Activated naive CD4-positive, alpha-beta T cell treated with anti-CD3 and anti-CD28 coated beads for 36 hours (primary cell): ENCODE results near the gene ANAPC15. TPM values are rescaled to one million over a fixed set of nuclear protein-coding genes. Genes with fewer than 3 reads are reported as not detected.
"Not testable (repeated sequence)": the region's sequence is repeated elsewhere in the genome, so short reads cannot be mapped to it uniquely, and the experiment has no call there.

Experiments
- CTCF ChIA-PET: fragments of 350-600 bp; sonication (Branson Sonifier 250); formaldehyde crosslinking; loops from one replicate; lab custom pipeline; 2021; ENCODE audit warnings: antibody characterized with exemption; lab: Charles Lee
- DNase-seq: peaks from one replicate; pipeline ENCODE4 v3.0.0-alpha.2; 2020
- H3K27ac Mint-ChIP-seq: one replicate; pipeline ENCODE4 v1.8.0; 2021; ENCODE audit warnings: mild to moderate bottlenecking, mixed read lengths
- H3K27me3 Mint-ChIP-seq: one replicate; pipeline ENCODE4 v1.8.0; 2021; ENCODE audit warnings: low read depth, mixed read lengths
- H3K36me3 Mint-ChIP-seq: one replicate; pipeline ENCODE4 v1.8.0; 2021; ENCODE audit warnings: low read depth, mixed read lengths
- H3K4me1 Mint-ChIP-seq: one replicate; pipeline ENCODE4 v1.8.0; 2021; ENCODE audit warnings: low read depth, mixed read lengths
- H3K4me3 Mint-ChIP-seq: one replicate; pipeline ENCODE4 v1.8.0; 2021; ENCODE audit warnings: mild to moderate bottlenecking, moderate library complexity, mixed read lengths
- H3K9me3 Mint-ChIP-seq: one replicate; pipeline ENCODE4 v1.8.0; 2021; ENCODE audit warnings: mixed read lengths
- intact Hi-C: fragments of 100-400 bp; cut with micrococcal nuclease; formaldehyde crosslinking; loops from one replicate; pipeline ENCODE4 v1.15.1; 2023
- total RNA-seq, 2 experiments: library from RNA; stranded (reverse); gene quantifications; one replicate each; pipeline ENCODE4 v1.2.3, GENCODE V29; 2021

ANAPC15 gene
- total RNA-seq = 10 to 100 TPM; 69.1 to 70.3 TPM

DNA sequence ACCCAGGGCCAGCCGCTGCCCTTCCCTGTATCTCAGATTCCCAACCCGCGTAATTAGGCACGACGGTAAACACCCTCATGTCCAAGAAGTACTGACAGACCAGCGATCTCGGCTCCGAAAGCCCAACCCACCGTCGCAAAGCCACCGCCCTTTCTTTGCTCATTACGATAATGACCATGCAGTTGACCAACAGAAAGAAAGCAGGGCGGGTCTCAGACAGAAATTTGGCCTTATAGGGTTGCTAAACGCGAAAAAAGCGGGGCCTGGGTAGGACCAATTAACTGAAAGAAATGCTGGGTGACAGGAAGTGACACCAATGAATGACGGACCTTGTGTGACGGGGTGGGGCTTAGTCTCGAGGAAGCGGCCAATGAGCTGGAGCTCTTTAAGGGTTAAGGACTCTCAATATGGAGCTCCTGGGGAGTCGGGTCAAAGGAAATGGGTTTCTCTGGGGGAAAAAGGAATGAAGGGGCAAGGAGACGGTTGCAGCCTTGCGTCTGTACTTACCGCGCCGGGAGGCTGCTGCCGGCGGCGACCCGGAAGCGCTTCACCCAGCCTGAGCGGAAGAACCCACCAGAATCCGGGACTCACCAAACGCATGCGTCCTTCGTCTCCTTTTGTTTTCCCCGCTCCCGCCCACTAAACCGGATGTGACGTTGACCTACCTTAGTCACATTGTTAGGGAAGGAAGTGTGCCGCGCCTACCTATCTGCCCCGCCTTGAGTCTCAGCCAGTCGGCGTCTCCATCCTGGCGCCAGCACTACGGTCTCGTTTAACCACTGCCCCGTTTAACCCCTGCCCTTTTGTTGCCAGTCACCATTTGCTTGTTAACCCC lies at the start of gene ANAPC15:
ANAPC15 (minus strand) TSS at position 553 of the 835 bp plus-strand sequence. CDS start 1,419 bp downstream, outside the sequence.
- intact Hi-C loops = loop anchor here (1.0 to 2.0 kb wide), 8 partner anchors 9 to 659 kb away; partner anchors contain the start of genes CLPB, LAMTOR1, LRRC51 and NADSYN1
- Mint-ChIP-seq H3K4me3 (peak within 1 kb of the TSS; percentile 85), H3K27me3 (no peaks in the 10 kb centered on the region), H3K9me3 (no peaks in the 10 kb centered on the region), H3K4me1 (peaks cover 12% of the 10 kb centered on the region), H3K27ac (peak within 1 kb of the TSS; percentile 97), H3K36me3 (peaks cover 2% of the 10 kb centered on the region)
- CTCF ChIA-PET = interaction anchor here (0.6 to 1.4 kb wide), 3 partner anchors 13 to 700 kb away, joined by 3 to 4 read pairs (median 4); no protein-coding TSS in a partner anchor
- DNase-seq = peak; percentile 100

DNA sequence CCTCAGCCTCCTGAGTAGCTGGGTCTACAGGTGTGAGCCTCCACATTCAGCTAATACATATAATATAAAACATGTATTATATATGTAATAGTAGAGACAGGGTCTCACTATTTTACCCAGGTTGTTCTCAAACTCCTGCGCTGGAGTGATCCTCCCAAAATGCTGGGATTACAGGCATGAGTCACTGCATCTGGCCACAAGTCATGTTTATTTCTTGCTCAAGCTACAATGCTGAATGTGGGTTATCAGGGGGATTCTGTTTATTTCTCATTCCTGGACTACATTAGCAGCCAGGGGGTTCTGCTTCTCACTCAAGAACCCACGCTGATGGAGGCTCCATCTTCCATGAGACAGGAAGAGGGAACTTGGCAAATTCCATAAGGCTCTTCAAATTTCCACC lies 47.8 kb upstream of the ANAPC15 start:
- DNase-seq = no peak
- peaks cover 5% of the 10 kb centered on the region for H3K27me3 Mint-ChIP-seq
- H3K36me3 Mint-ChIP-seq = no peaks in the 10 kb centered on the region
- H3K9me3 Mint-ChIP-seq = no peaks in the 10 kb centered on the region
- no peak overlapping the region for H3K27ac Mint-ChIP-seq
- CTCF ChIA-PET = interaction anchor here (1.9 kb wide), 1 partner anchor 23 kb away, joined by 10 read pairs; no protein-coding TSS in a partner anchor
- no peaks in the 10 kb centered on the region for H3K4me1 Mint-ChIP-seq
- no peak overlapping the region for H3K4me3 Mint-ChIP-seq
- intact Hi-C loops = no loop called here

DNA sequence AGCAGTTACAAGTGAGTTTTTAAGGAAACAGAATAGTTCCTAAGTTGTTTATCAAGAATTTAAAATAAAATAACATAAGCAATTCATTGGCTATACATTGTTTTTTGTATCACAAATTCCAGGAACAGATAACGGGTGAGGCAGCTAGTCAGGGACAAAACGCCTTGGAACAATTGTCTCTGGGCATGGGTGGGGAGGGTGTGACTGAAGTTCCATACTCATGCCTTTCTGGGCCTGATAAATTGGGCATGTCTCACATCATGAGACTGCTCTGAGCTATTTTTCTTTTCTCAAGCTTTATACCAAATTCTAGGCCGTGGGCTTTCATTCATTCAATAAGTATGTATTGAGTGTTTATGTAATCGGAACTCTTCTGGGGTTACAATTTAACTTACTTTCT lies 44.6 kb upstream of the ANAPC15 start:
- intact Hi-C loops = no loop called here
- no peaks in the 10 kb centered on the region for H3K4me1 Mint-ChIP-seq
- DNase-seq = no peak
- no peak overlapping the region for H3K4me3 Mint-ChIP-seq
- H3K9me3 Mint-ChIP-seq = no peaks in the 10 kb centered on the region
- H3K27ac Mint-ChIP-seq = no peak overlapping the region
- peaks cover 6% of the 10 kb centered on the region for H3K27me3 Mint-ChIP-seq
- no peaks in the 10 kb centered on the region for H3K36me3 Mint-ChIP-seq
- CTCF ChIA-PET = interaction anchor here (0.7 kb wide), 1 partner anchor 94 kb away, joined by 3 read pairs; no protein-coding TSS in a partner anchor

DNA sequence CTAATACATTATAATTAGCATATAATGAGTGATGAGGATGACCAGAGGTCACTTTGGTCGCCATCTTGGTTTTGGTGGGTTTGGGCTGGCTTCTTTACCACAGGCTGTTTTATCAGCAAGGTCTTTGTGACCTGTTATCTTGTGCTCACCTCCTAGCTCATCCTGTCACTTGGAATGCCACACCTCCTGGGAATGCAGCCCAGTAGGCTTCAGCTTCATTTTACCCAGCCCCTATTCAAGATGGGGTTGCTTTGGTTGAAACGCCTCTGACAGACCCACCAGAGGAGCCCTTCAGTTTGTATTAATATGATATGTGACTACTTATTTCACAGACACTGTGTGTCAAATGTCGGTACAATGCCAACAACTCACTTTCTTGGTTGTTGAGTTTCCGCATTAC lies 43.3 kb upstream of the ANAPC15 start:
- intact Hi-C loops = no loop called here
- H3K4me1 Mint-ChIP-seq = no peaks in the 10 kb centered on the region
- H3K27ac Mint-ChIP-seq = no peak overlapping the region
- no peaks in the 10 kb centered on the region for H3K9me3 Mint-ChIP-seq
- no peak overlapping the region for H3K4me3 Mint-ChIP-seq
- no peak for DNase-seq
- H3K36me3 Mint-ChIP-seq = no peaks in the 10 kb centered on the region
- CTCF ChIA-PET = no interaction called here
- peaks cover 6% of the 10 kb centered on the region for H3K27me3 Mint-ChIP-seq

DNA sequence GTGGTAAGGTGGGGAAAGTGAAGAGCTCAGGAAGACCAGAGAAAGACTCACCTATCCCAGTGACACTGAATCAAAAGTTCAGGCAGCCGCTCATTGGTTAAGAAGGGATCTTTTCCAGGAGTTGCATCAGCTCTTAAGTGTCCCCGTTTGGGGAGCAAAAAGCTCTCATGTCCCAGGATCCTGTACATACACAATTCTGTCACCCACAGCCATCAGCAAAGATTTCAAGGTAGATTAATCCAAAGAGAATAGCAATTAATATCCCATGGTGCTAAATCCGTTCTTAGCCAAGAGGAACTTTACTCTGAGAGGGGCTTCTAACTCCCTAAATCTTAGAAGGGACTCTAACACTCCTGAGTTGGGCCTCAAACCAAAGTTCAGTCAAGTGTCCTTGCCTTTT lies 42.3 kb upstream of the ANAPC15 start:
- DNase-seq = no peak
- H3K9me3 Mint-ChIP-seq = no peaks in the 10 kb centered on the region
- H3K4me3 Mint-ChIP-seq = no peak overlapping the region
- H3K4me1 Mint-ChIP-seq = no peaks in the 10 kb centered on the region
- intact Hi-C loops = no loop called here
- CTCF ChIA-PET = interaction anchor here (1.2 to 2.7 kb wide), 2 partner anchors 11 to 130 kb away, joined by 3 to 15 read pairs; no protein-coding TSS in a partner anchor
- no peaks in the 10 kb centered on the region for H3K36me3 Mint-ChIP-seq
- H3K27ac Mint-ChIP-seq = no peak overlapping the region
- H3K27me3 Mint-ChIP-seq = peaks cover 2% of the 10 kb centered on the region

DNA sequence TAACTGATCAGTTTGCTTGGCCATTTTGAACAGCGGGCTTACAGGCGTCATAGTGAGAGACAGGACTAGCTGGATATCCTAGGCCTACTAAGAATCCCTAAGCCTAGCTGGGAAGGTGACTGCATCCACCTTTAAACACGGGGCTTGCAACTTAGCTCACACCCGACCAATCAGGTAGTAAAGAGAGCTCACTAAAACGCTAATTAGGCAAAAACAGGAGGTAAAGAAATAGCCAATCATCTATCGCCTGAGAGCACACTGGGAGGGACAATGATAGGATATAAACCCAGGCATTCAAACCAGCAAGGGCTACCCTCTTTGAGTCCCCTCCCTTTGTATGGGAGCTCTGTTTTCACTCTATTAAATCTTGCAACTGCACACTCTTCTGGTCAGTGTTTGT lies 41.4 kb upstream of the ANAPC15 start:
- H3K9me3 Mint-ChIP-seq, H3K27ac Mint-ChIP-seq, H3K4me3 Mint-ChIP-seq, intact Hi-C loops, DNase-seq, H3K4me1 Mint-ChIP-seq, H3K27me3 Mint-ChIP-seq, H3K36me3 Mint-ChIP-seq: not testable (repeated sequence)
- CTCF ChIA-PET = interaction anchor here (1.2 to 2.7 kb wide), 4 partner anchors 10 to 175 kb away, joined by 3 to 15 read pairs (median 4); no protein-coding TSS in a partner anchor

DNA sequence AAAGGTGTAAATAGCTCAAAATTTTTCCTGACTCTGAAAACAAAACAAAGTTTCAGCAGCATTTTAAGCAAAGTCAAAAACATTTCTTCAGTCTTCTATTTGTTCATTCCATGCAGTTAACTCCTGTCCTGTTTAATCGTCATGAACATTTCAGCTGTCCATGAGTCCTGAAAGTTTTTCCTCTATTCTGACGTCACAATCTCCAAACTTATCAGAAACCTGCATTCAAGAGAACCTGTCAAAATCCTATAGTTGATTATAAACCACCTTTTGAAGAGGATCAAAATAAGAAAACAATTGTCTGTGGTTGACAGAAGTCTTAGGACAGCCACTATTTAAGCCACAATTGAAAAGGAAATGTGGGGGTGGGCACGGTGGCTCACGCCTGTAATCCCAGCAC lies 38.4 kb upstream of the ANAPC15 start:
- no peaks in the 10 kb centered on the region for H3K9me3 Mint-ChIP-seq
- intact Hi-C loops = no loop called here
- H3K4me3 Mint-ChIP-seq = no peak overlapping the region
- no peak overlapping the region for H3K27ac Mint-ChIP-seq
- no peaks in the 10 kb centered on the region for H3K4me1 Mint-ChIP-seq
- H3K27me3 Mint-ChIP-seq = peaks cover 2% of the 10 kb centered on the region
- CTCF ChIA-PET = no interaction called here
- no peaks in the 10 kb centered on the region for H3K36me3 Mint-ChIP-seq
- DNase-seq = no peak

DNA sequence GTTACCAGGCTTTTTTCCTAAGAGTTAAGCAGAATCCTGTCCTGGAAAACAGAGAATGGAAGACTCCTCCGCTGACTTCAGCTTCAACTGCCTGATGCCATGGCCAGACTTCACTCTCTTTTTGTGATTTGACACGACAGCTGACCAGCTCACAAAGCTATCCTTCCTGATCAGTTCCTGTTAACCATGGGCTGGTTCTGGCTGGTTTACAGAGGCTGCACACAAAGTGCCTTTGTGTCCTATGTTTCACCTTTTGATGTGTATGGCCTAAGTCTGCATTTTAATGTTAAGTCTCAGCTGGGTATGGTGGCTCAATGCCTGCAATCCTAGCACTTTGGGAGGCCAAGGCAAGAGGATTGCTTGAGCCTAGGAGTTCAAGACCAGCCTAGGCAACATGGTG lies 34.1 kb upstream of the ANAPC15 start:
- peaks cover 1% of the 10 kb centered on the region for H3K4me1 Mint-ChIP-seq
- intact Hi-C loops = no loop called here
- no peaks in the 10 kb centered on the region for H3K36me3 Mint-ChIP-seq
- DNase-seq = no peak
- no peaks in the 10 kb centered on the region for H3K9me3 Mint-ChIP-seq
- CTCF ChIA-PET = interaction anchor here (0.6 to 1.5 kb wide), 5 partner anchors 9 to 284 kb away, joined by 3 to 5 read pairs (median 3); no protein-coding TSS in a partner anchor
- H3K4me3 Mint-ChIP-seq = no peak overlapping the region
- no peak overlapping the region for H3K27ac Mint-ChIP-seq
- H3K27me3 Mint-ChIP-seq = no peaks in the 10 kb centered on the region

DNA sequence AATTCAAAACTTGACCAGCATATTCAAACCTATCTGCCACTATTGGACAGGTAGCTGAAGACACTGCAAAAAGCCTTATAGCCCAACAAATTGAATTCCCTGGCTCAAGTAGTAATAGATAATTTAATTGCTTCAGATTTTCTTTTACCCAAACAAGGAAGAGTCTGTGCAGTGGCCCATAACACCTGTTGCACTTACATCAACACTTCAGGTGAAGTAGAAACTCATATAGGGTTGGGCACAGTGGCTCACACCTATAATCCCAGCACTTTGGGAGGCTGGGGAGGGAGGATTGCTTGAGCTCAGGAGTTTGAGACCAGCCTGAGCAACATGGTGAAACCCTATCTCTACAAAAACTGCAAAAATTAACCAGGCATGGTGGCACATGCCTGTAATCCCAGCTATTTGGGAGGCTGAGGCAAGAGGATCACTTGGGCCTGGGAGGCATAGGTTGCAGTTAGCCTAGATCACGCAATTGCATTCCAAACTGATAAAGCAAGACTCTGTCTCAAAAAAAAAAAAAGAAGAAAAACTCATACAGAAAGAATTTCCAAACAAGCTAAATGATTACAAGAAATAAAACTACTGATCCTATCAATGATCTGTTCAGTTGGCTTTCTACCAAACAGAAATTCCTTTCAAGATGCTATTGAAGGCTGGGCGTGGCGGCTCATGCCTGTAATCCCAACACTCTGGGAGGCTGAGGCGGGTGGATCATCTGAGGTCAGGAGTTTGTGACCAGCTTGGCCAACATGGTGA lies 32.5 kb upstream of the ANAPC15 start:
- no peaks in the 10 kb centered on the region for H3K36me3 Mint-ChIP-seq
- H3K9me3 Mint-ChIP-seq = no peaks in the 10 kb centered on the region
- H3K4me3 Mint-ChIP-seq = no peak overlapping the region
- H3K4me1 Mint-ChIP-seq = peaks cover 1% of the 10 kb centered on the region
- H3K27ac Mint-ChIP-seq = no peak overlapping the region
- CTCF ChIA-PET = interaction anchor here (0.6 to 3.5 kb wide), 24 partner anchors 9 to 379 kb away, joined by 3 to 33 read pairs (median 6); no protein-coding TSS in a partner anchor
- no peaks in the 10 kb centered on the region for H3K27me3 Mint-ChIP-seq
- intact Hi-C loops = loop anchor here (1.0 to 5.0 kb wide), 4 partner anchors 32 to 233 kb away; partner anchors contain the start of gene ANAPC15
- DNase-seq = no peak

DNA sequence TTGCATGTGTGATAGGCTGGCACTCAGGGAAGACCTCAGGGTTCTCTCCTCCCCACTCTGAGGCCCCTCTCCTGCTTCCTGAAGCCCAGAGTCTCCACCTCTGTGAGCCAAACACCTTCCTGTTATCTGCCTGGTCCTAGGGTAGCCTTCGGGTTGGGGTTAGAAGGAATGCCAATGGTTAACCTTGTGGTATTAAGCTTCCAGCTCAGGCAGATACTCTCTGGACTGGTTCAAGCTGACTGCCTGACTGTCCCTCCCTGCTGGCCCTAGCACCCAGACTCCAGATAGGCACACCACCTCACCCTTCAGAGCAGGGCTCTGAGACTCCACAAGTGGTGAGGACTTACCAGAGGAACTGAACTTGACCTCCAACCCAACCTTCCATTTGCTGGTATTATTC lies 30.0 kb upstream of the ANAPC15 start:
- intact Hi-C loops = loop anchor here (5.0 kb wide), 1 partner anchor 230 kb away; no protein-coding TSS in a partner anchor
- not testable (repeated sequence) for H3K4me1 Mint-ChIP-seq, DNase-seq

DNA sequence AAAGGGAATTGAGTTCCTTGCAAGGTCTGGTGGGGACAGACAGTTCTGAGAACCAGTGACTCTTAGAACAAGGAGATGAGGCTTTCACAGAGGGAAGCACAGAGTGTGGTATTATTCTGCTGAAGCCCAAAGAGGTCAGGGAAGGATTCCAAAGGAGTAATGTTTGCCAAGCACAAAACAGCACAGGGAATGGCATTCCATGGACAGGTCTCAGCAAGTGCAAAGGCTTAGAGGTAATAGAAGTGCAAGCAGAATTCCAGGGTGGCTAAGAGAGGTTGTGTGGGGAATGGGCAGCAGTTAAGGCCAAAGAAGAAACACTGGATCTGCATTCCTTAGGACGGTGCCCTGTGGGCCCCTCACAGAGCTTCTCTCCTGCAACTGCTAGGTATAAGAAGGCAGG lies 29.6 kb upstream of the ANAPC15 start:
- intact Hi-C loops = loop anchor here (5.0 kb wide), 1 partner anchor 230 kb away; no protein-coding TSS in a partner anchor
- not testable (repeated sequence) for DNase-seq, H3K9me3 Mint-ChIP-seq, H3K36me3 Mint-ChIP-seq, H3K4me3 Mint-ChIP-seq, H3K4me1 Mint-ChIP-seq, H3K27ac Mint-ChIP-seq, H3K27me3 Mint-ChIP-seq
- CTCF ChIA-PET = interaction anchor here (1.4 kb wide), 1 partner anchor 117 kb away, joined by 3 read pairs; no protein-coding TSS in a partner anchor

More for the DNA sequence above, 30.0 kb upstream of the ANAPC15 start:
- not testable (repeated sequence) for H3K27me3 Mint-ChIP-seq, H3K27ac Mint-ChIP-seq, H3K9me3 Mint-ChIP-seq, H3K36me3 Mint-ChIP-seq, H3K4me3 Mint-ChIP-seq
- CTCF ChIA-PET = interaction anchor here (1.2 to 3.5 kb wide), 2 partner anchors 13 to 117 kb away, joined by 3 to 33 read pairs; no protein-coding TSS in a partner anchor

DNA sequence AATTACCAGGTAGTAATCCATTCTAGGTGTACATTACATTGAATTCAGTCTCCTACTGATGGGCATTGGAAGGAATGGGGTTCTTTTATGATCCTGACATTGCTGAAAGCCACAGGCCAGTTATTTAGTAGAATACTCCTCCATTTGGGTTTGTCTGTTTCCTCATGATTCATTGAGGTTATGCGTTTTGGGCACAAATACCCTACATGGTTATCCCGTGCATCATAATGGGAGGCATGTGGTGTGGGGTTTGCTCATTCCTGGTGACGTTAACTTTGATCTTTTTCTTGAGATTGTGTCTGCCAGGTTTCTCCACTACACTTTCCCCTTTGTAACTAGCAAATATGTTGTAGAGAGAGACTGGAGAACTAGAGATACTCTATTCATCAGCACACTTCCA lies 28.6 kb upstream of the ANAPC15 start:
- no peaks in the 10 kb centered on the region for H3K27me3 Mint-ChIP-seq
- no peak overlapping the region for H3K27ac Mint-ChIP-seq
- CTCF ChIA-PET = interaction anchor here (1.0 to 1.4 kb wide), 2 partner anchors 58 to 116 kb away, joined by 3 to 4 read pairs; no protein-coding TSS in a partner anchor
- no peak for DNase-seq
- H3K4me3 Mint-ChIP-seq = no peak overlapping the region
- no peaks in the 10 kb centered on the region for H3K9me3 Mint-ChIP-seq
- intact Hi-C loops = loop anchor here (5.0 kb wide), 1 partner anchor 229 kb away; no protein-coding TSS in a partner anchor
- H3K36me3 Mint-ChIP-seq = no peaks in the 10 kb centered on the region
- peaks cover 1% of the 10 kb centered on the region for H3K4me1 Mint-ChIP-seq
